ENCODE measurements around the gene SLK. TPM values are rescaled to one million over a fixed set of nuclear protein-coding genes. Genes with fewer than 3 reads are reported as not detected.
A peak's percentile ranks its signal among the peaks of the same experiment; 100 is the strongest.

Gene SLK
- total and polyA plus RNA-seq, 2 donors (not counting 3 experiments of a cell fraction or from before 2014, with no cell fraction given): 4.5 to 36.0 TPM

DNA sequence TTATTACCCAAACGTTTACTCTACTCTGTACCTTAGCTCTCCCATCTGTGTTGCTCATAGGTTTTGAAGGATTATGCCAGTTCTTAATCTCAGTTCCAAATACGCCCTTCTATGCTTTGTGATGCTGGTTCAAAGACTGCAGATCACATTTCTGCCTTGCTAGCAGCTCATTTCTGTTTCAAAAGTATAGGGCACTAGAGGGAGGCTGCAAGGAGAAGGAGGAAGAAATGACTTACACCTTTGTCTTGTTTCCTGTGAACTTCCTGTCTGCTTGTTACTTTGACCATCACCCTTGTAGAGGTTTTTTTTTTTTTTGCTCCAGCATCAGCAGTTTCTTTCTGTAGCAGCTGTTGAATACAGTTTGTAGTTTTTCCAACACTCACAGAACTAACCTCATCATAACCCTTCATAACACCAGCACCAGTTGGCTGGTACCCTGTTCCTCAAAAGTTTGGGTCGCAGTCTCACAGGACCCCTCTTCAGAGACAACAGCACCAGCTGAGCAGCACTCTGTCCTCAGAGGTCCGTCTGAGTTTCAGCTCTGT is 16.5 kb downstream of the SLK start:
- Histone ChIP-seq H3K36me3 (ENCODE audit: control insufficient read depth in 2 of 2, extremely low read depth in 1 of 2, insufficient read depth in 2 of 2, low read length in 2 of 2) (no peaks in the 10 kb centered on the region), H4K20me1 (replicated peaks; ENCODE audit: control insufficient read depth, extremely low read depth, insufficient read depth, low read length) (peaks cover 3% of the 10 kb centered on the region), H3K9me1 (replicated peaks; ENCODE audit: control insufficient read depth, extremely low read depth, insufficient read depth, low read length) (no peaks in the 10 kb centered on the region), H3K9me3 (replicated peaks; ENCODE audit: control insufficient read depth, insufficient read depth, low read length) (no peaks in the 10 kb centered on the region), H3K9ac (replicated peaks; ENCODE audit: extremely low read depth, insufficient read depth, low read length) (peak overlapping the region; percentile 61), H2AFZ (ENCODE audit: low read depth, low read length) (no peak overlapping the region), H3K4me1 (ENCODE audit: control insufficient read depth, extremely low read depth, insufficient read depth, low read length) (peaks cover 65% of the 10 kb centered on the region), H3K4me2 (ENCODE audit: insufficient read depth, low read length) (peak overlapping the region; percentile 86), H3K27ac (ENCODE audit: insufficient read depth, low read depth, low read length) (peak overlapping the region; percentile 83), H3K27me3 (ENCODE audit: control insufficient read depth in 2 of 2, insufficient read depth in 2 of 2, low read length in 2 of 2) (no peaks in the 10 kb centered on the region), H3K4me3 (replicated peaks in 1 of 3; ENCODE audit: insufficient read depth in 1 of 3, low read depth in 1 of 3, low read length in 3 of 3) (peak overlapping the region in 1 of 3 experiments; percentile 27), H3K79me2 (ENCODE audit: control insufficient read depth, insufficient read depth, low read length) (peaks cover 94% of the 10 kb centered on the region)
- ChIA-PET CTCF (interaction anchor here (0.8 to 3.3 kb wide), 19 partner anchors 9 to 227 kb away, joined by 3 to 22 read pairs (median 4); partner anchors contain the start of genes SFR1 and SLK), POLR2A (interaction anchor here (0.6 to 0.7 kb wide), 2 partner anchors 35 to 67 kb away, joined by 3 read pairs; no protein-coding TSS in a partner anchor)
- no TSS peak for BruUV-seq (replicated peaks)
- no peak for TF ChIP-seq EZH2 (IDR thresholded peaks at IDR 0.05; ENCODE audit: borderline replicate concordance, low read depth, low read length, severe bottlenecking)
- no peak for TF ChIP-seq MYC (IDR thresholded peaks at IDR 0.05; ENCODE audit: low read depth, low read length)
- TF ChIP-seq POLR2A (IDR thresholded peaks at IDR 0.05; ENCODE audit: low read depth, low read length): no peak
- TF ChIP-seq FOS (IDR thresholded peaks at IDR 0.05; ENCODE audit: borderline replicate concordance, insufficient read depth, low read length): peak; percentile 19
- TF ChIP-seq JUN (IDR thresholded peaks at IDR 0.05; ENCODE audit: borderline replicate concordance, insufficient read depth, insufficient read length, low read depth): peak; percentile 37
- TF ChIP-seq, protein P1, sequence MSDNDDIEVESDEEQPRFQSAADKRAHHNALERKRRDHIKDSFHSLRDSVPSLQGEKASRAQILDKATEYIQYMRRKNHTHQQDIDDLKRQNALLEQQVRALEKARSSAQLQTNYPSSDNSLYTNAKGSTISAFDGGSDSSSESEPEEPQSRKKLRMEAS (IDR thresholded peaks at IDR 0.05; ENCODE audit: insufficient read depth, insufficient read length): no peak
- TF ChIP-seq, protein P2, sequence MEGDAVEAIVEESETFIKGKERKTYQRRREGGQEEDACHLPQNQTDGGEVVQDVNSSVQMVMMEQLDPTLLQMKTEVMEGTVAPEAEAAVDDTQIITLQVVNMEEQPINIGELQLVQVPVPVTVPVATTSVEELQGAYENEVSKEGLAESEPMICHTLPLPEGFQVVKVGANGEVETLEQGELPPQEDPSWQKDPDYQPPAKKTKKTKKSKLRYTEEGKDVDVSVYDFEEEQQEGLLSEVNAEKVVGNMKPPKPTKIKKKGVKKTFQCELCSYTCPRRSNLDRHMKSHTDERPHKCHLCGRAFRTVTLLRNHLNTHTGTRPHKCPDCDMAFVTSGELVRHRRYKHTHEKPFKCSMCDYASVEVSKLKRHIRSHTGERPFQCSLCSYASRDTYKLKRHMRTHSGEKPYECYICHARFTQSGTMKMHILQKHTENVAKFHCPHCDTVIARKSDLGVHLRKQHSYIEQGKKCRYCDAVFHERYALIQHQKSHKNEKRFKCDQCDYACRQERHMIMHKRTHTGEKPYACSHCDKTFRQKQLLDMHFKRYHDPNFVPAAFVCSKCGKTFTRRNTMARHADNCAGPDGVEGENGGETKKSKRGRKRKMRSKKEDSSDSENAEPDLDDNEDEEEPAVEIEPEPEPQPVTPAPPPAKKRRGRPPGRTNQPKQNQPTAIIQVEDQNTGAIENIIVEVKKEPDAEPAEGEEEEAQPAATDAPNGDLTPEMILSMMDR (IDR thresholded peaks at IDR 0.05; ENCODE audit: extremely low read depth in 1 of 2, insufficient read depth in 1 of 2, low read depth in 1 of 2, low read length in 2 of 2): no peak
- no peak for TF ChIP-seq GATA2 (IDR thresholded peaks at IDR 0.05; ENCODE audit: insufficient read depth, insufficient read length, low read depth, low read length)
- peak; percentile 62 for TF ChIP-seq POLR2AphosphoS5 (IDR thresholded peaks at IDR 0.05; ENCODE audit: insufficient read depth, low read depth, low read length)
- intact Hi-C loops (cut with micrococcal nuclease): loop anchor here (2.0 to 5.0 kb wide), 6 partner anchors 15 to 274 kb away; no protein-coding TSS in a partner anchor
- DNase-seq (ENCODE audit: low read depth, low spot score) (peak; percentile 57), FAIRE-seq (peak; percentile 88)
- dilution Hi-C loops (cut with MboI; ENCODE audit: extremely low pct_ligation_motif_present, low sequenced_read_pairs): no loop called here

Data from endothelial cell of umbilical vein (primary cell).